Mesendoderm (in vitro differentiated cells): ENCODE results near the gene APBB1IP.
"Not testable (repeated sequence)": the region's sequence is repeated elsewhere in the genome, so short reads cannot be mapped to it uniquely, and the experiment has no call there.

Experiments
- DNase-seq: peaks from one replicate; pipeline ENCODE4 v3.0.0; 2013
- H2AK5ac ChIP-seq: 2 replicates; pipeline ENCODE4 v1.6.1; 2013; ENCODE audit warnings: low read length, inconsistent platforms
- H2BK120ac ChIP-seq: 2 replicates; pipeline ENCODE4 v1.6.1; 2013; ENCODE audit warnings: low read depth, mild to moderate bottlenecking, low read length, moderate library complexity, mixed read lengths
- H2BK15ac ChIP-seq: replicated peaks from 2 replicates; pipeline ENCODE4 v1.6.1; 2013; ENCODE audit warnings: low read depth, mild to moderate bottlenecking, moderate library complexity
- H2BK5ac ChIP-seq: 2 replicates; pipeline ENCODE4 v1.6.1; 2013; ENCODE audit warnings: low read length, inconsistent platforms
- H3K18ac ChIP-seq: 2 replicates; pipeline ENCODE4 v1.6.1; 2013; ENCODE audit warnings: mild to moderate bottlenecking, low read length, mixed read lengths
- H3K23ac ChIP-seq: one replicate; pipeline ENCODE4 v1.6.1; 2013; ENCODE audit warnings: low read length
- H3K27ac ChIP-seq: 2 replicates; pipeline ENCODE4 v1.5.1; 2013; ENCODE audit warnings: low read depth, mild to moderate bottlenecking, inconsistent platforms, low read length, moderate library complexity
- H3K27me3 ChIP-seq: 2 replicates; pipeline ENCODE4 v1.6.1; 2013; ENCODE audit warnings: low read length, control low read depth, mild to moderate bottlenecking, inconsistent platforms; ENCODE audit not compliant: insufficient read depth, poor library complexity
- H3K36me3 ChIP-seq: 2 replicates; pipeline ENCODE4 v1.6.1; 2013; ENCODE audit warnings: low read length, inconsistent platforms; ENCODE audit not compliant: control insufficient read depth, insufficient read depth
- H3K4ac ChIP-seq: one replicate; pipeline ENCODE4 v1.6.1; 2013; ENCODE audit warnings: low read depth, mild to moderate bottlenecking, low read length, moderate library complexity
- H3K4me1 ChIP-seq: 2 replicates; pipeline ENCODE4 v1.6.1; 2013; ENCODE audit warnings: low read depth, low read length, inconsistent platforms; ENCODE audit not compliant: control insufficient read depth
- H3K4me2 ChIP-seq: 2 replicates; pipeline ENCODE4 v1.6.1; 2013; ENCODE audit warnings: low read length
- H3K4me3 ChIP-seq: 2 replicates; pipeline ENCODE4 v1.5.1; 2013; ENCODE audit warnings: mild to moderate bottlenecking, low read length
- H3K56ac ChIP-seq: one replicate; pipeline ENCODE4 v1.6.1; 2013; ENCODE audit warnings: low read length
- H3K79me1 ChIP-seq: 2 replicates; pipeline ENCODE4 v1.6.1; 2013; ENCODE audit warnings: low read length, inconsistent platforms
- H3K79me2 ChIP-seq: 2 replicates; pipeline ENCODE4 v1.6.1; 2013; ENCODE audit warnings: mild to moderate bottlenecking, low read length; ENCODE audit not compliant: control insufficient read depth, insufficient read depth
- H3K9ac ChIP-seq: 2 replicates; pipeline ENCODE4 v1.6.1; 2013; ENCODE audit warnings: low read length, inconsistent platforms
- H4K5ac ChIP-seq: one replicate; pipeline ENCODE4 v1.6.1; 2013; ENCODE audit warnings: low read length
- H4K8ac ChIP-seq: one replicate; pipeline ENCODE4 v1.6.1; 2013; ENCODE audit warnings: low read depth, mild to moderate bottlenecking, control low read depth, low read length, moderate library complexity
- WGBS: extraction: QIAGEN DNeasy Blood & Tissue Kit; methylation state at CpG from one replicate; pipeline ENCODE4 v1.1.7; 2013; ENCODE audit warnings: low lambda C conversion rate, missing lambda C conversion rate; ENCODE audit not compliant: insufficient coverage; ENCODE audit errors: extremely low coverage; 5-methylcytosine and 5-hydroxymethylcytosine counted together

The APBB1IP gene

GRCh38 chr10:26474026-26474425, 35.9 kb downstream of the APBB1IP start:
- Histone ChIP-seq H2BK120ac (no peak overlapping the region), H3K36me3 (no peaks in the 10 kb centered on the region), H2BK15ac (no peak overlapping the region), H3K4ac (no peak overlapping the region), H3K4me3 (no peak overlapping the region), H3K9ac (no peak overlapping the region), H3K56ac (no peak overlapping the region), H2BK5ac (no peak overlapping the region), H4K5ac (no peak overlapping the region), H2AK5ac (no peak overlapping the region), H3K27me3 (no peaks in the 10 kb centered on the region), H3K18ac (no peak overlapping the region), H3K79me1 (no peaks in the 10 kb centered on the region), H3K27ac (no peak overlapping the region), H3K23ac (no peak overlapping the region), H3K79me2 (no peaks in the 10 kb centered on the region), H3K4me2 (no peak overlapping the region), H3K4me1 (no peaks in the 10 kb centered on the region), H4K8ac (no peak overlapping the region)
- DNase-seq, result no peak
- WGBS, result no CpG with 5 or more reads among the region's 1 CpG

GRCh38 chr10:26474845-26475244, 36.7 kb downstream of the APBB1IP start:
- H3K36me3 ChIP-seq, result not testable (repeated sequence)

GRCh38 chr10:26475386-26475785, 37.2 kb downstream of the APBB1IP start:
- H3K18ac ChIP-seq, result no peak overlapping the region
- no peaks in the 10 kb centered on the region for H3K27me3 ChIP-seq
- H3K56ac ChIP-seq, result no peak overlapping the region
- H3K79me2 ChIP-seq, result no peaks in the 10 kb centered on the region
- no peaks in the 10 kb centered on the region for H3K4me1 ChIP-seq
- no CpG with 5 or more reads among the region's 6 CpGs for WGBS
- DNase-seq, result no peak
- H2BK120ac ChIP-seq, result no peak overlapping the region
- no peak overlapping the region for H3K4me2 ChIP-seq
- H3K4ac ChIP-seq, result no peak overlapping the region
- H3K4me3 ChIP-seq, result no peak overlapping the region
- H3K27ac ChIP-seq, result no peak overlapping the region
- no peak overlapping the region for H3K23ac ChIP-seq
- no peak overlapping the region for H2BK5ac ChIP-seq
- no peak overlapping the region for H2AK5ac ChIP-seq
- no peaks in the 10 kb centered on the region for H3K79me1 ChIP-seq
- H4K8ac ChIP-seq, result no peak overlapping the region
- no peak overlapping the region for H2BK15ac ChIP-seq
- H3K36me3 ChIP-seq, result no peaks in the 10 kb centered on the region
- H3K9ac ChIP-seq, result no peak overlapping the region
- H4K5ac ChIP-seq, result no peak overlapping the region

More at GRCh38 chr10:26474845-26475244, 36.7 kb downstream of the APBB1IP start:
- not testable (repeated sequence) for H3K79me2 ChIP-seq, H2BK15ac ChIP-seq, H3K23ac ChIP-seq, H3K4me1 ChIP-seq, H3K79me1 ChIP-seq, H3K56ac ChIP-seq, H3K4me2 ChIP-seq, H2AK5ac ChIP-seq, H4K8ac ChIP-seq, H4K5ac ChIP-seq, DNase-seq, H3K9ac ChIP-seq, H2BK120ac ChIP-seq, H3K18ac ChIP-seq, H3K27me3 ChIP-seq, H3K4me3 ChIP-seq, H2BK5ac ChIP-seq, H3K27ac ChIP-seq, H3K4ac ChIP-seq
- WGBS, result no CpG with 5 or more reads among the region's 8 CpGs

GRCh38 chr10:26477501-26477900, 39.4 kb downstream of the APBB1IP start:
- WGBS, result no CpG with 5 or more reads among the region's 4 CpGs
- Histone ChIP-seq H2BK15ac (no peak overlapping the region), H3K23ac (no peak overlapping the region), H3K79me1 (no peaks in the 10 kb centered on the region), H3K4ac (no peak overlapping the region), H4K5ac (no peak overlapping the region), H2BK5ac (no peak overlapping the region), H3K36me3 (no peaks in the 10 kb centered on the region), H3K4me3 (no peak overlapping the region), H2AK5ac (no peak overlapping the region), H3K4me2 (no peak overlapping the region), H3K27ac (no peak overlapping the region), H3K79me2 (no peaks in the 10 kb centered on the region), H2BK120ac (no peak overlapping the region), H3K9ac (no peak overlapping the region), H4K8ac (no peak overlapping the region), H3K56ac (no peak overlapping the region), H3K4me1 (no peaks in the 10 kb centered on the region), H3K27me3 (no peaks in the 10 kb centered on the region), H3K18ac (no peak overlapping the region)
- no peak for DNase-seq

- H3K4me3 ChIP-seq, result no peak overlapping the region
- no peak overlapping the region for H2BK120ac ChIP-seq
- H3K27ac ChIP-seq, result no peak overlapping the region
- H3K79me1 ChIP-seq, result no peaks in the 10 kb centered on the region
- H3K18ac ChIP-seq, result no peak overlapping the region
- DNase-seq, result no peak
- H2BK5ac ChIP-seq, result no peak overlapping the region
- H3K27me3 ChIP-seq, result no peaks in the 10 kb centered on the region
- H3K56ac ChIP-seq, result no peak overlapping the region
- no peak overlapping the region for H4K5ac ChIP-seq
- H3K9ac ChIP-seq, result no peak overlapping the region
- H4K8ac ChIP-seq, result no peak overlapping the region
- no peak overlapping the region for H2AK5ac ChIP-seq
- H3K36me3 ChIP-seq, result no peaks in the 10 kb centered on the region
- H3K79me2 ChIP-seq, result no peaks in the 10 kb centered on the region
- no peak overlapping the region for H2BK15ac ChIP-seq
- H3K4me2 ChIP-seq, result no peak overlapping the region
- H3K4me1 ChIP-seq, result no peaks in the 10 kb centered on the region
- H3K4ac ChIP-seq, result no peak overlapping the region
- WGBS, result no CpG with 5 or more reads among the region's 10 CpGs
- H3K23ac ChIP-seq, result no peak overlapping the region
These were observed 39.9 kb downstream of the APBB1IP start for GRCh38 chr10:26478061-26478460.

GRCh38 chr10:26479766-26480492, 41.8 kb downstream of the APBB1IP start:
- no CpG with 5 or more reads among the region's 6 CpGs for WGBS
- Histone ChIP-seq H3K79me2 (no peaks in the 10 kb centered on the region), H3K4ac (no peak overlapping the region), H3K18ac (no peak overlapping the region), H4K8ac (no peak overlapping the region), H4K5ac (no peak overlapping the region), H3K23ac (no peak overlapping the region), H3K4me1 (no peaks in the 10 kb centered on the region), H3K9ac (no peak overlapping the region), H3K4me2 (no peak overlapping the region), H3K27me3 (no peaks in the 10 kb centered on the region), H2AK5ac (no peak overlapping the region), H2BK15ac (no peak overlapping the region), H3K27ac (no peak overlapping the region), H2BK120ac (no peak overlapping the region), H3K36me3 (no peaks in the 10 kb centered on the region), H3K79me1 (no peaks in the 10 kb centered on the region), H3K56ac (no peak overlapping the region), H3K4me3 (no peak overlapping the region), H2BK5ac (no peak overlapping the region)
- DNase-seq, result no peak
